ENCODE results near the gene HSD3B7.

DNA sequence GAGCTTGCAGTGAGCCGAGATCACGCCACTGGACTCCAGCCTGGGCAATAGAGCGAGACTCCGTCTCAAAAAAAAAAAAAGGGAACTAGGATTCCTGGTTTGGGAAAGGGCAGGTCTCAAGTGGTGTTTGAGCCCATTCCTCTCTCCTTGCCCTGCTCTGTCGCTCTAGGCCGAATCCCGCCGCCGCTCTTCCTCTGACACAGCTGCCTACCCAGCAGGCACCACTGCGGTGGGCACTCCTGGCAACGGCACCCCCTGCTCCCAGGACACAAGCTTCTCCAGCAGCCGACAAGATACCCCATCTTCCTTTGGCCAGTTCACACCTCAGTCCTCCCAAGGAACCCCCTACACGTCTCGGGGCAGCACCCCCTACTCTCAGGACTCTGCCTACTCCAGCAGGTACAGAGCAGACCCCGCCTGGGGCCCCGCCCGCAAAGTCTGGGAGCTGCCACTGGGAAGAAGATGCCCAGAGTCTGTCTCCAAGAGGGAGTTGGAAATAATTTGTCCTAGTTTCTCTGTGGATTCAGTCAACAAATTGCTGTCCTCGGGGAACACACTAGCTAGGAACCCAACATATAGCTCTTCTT, 21.0 kb upstream of the HSD3B7 start:
- TF ChIP-seq RFX5 (IDR thresholded peaks at IDR 0.05; ENCODE audit: low read depth, low read length) (no peak), RAD21 (IDR thresholded peaks at IDR 0.05; ENCODE audit: low read length) (no peak), CTCF (conservative IDR thresholded peaks at IDR 0.05; ENCODE audit: low read depth, low read length) (no peak), SMC3 (IDR thresholded peaks at IDR 0.05; ENCODE audit: low read depth, low read length) (no peak), POLR2A (IDR thresholded peaks at IDR 0.05; ENCODE audit: low read depth, low read length) (no peak), MXI1 (IDR thresholded peaks at IDR 0.05; ENCODE audit: borderline replicate concordance, low read depth, low read length) (no peak), MAZ (IDR thresholded peaks at IDR 0.05; ENCODE audit: borderline replicate concordance, low read depth, low read length) (no peak), USF2 (IDR thresholded peaks at IDR 0.05; ENCODE audit: low read depth, low read length) (no peak), FOS (IDR thresholded peaks at IDR 0.05; ENCODE audit: low read depth, low read length) (no peak), MAFK (IDR thresholded peaks at IDR 0.05; ENCODE audit: low read depth, low read length) (no peak), BHLHE40 (IDR thresholded peaks at IDR 0.05; ENCODE audit: low read depth, low read length) (no peak)
